Endodermal cell (in vitro differentiated cells): ENCODE results near the gene C11orf24. TPM values are rescaled to one million over a fixed set of nuclear protein-coding genes. Genes with fewer than 3 reads are reported as not detected.

Experiments used
- DNase-seq: peaks from one replicate; pipeline ENCODE4 v3.0.0-alpha.2; 2017
- H3K27ac ChIP-seq: 2 replicates; pipeline ENCODE4 v1.5.1; 2013; ENCODE audit warnings: mild to moderate bottlenecking, low read depth, low read length, moderate library complexity
- H3K27me3 ChIP-seq: 2 replicates; pipeline ENCODE4 v1.6.1; 2013; ENCODE audit warnings: mild to moderate bottlenecking, low read length, moderate library complexity; ENCODE audit not compliant: insufficient read depth, control insufficient read depth, poor library complexity, severe bottlenecking
- H3K36me3 ChIP-seq: 2 replicates; pipeline ENCODE4 v1.7.0; 2013; ENCODE audit warnings: mild to moderate bottlenecking, low read length, moderate library complexity; ENCODE audit not compliant: control insufficient read depth, insufficient read depth
- H3K4me1 ChIP-seq: one replicate; pipeline ENCODE4 v1.7.0; 2013; ENCODE audit warnings: low read length; ENCODE audit not compliant: control insufficient read depth, insufficient read depth
- H3K4me3 ChIP-seq: 2 replicates; pipeline ENCODE4 v1.5.1; 2013; ENCODE audit warnings: mild to moderate bottlenecking, low read length, moderate library complexity
- H3K9ac ChIP-seq: 2 replicates; pipeline ENCODE4 v1.6.1; 2013; ENCODE audit warnings: mild to moderate bottlenecking, low read length, moderate library complexity; ENCODE audit not compliant: poor library complexity, severe bottlenecking; ENCODE audit errors: extremely low read depth
- H3K9me3 ChIP-seq: 2 replicates; pipeline ENCODE4 v1.6.1; 2013; ENCODE audit warnings: mild to moderate bottlenecking, low read length, moderate library complexity; ENCODE audit not compliant: control insufficient read depth
- H3K27ac Mint-ChIP-seq: 2 replicates; pipeline ENCODE4 v1.8.0; 2020; ENCODE audit warnings: mixed read lengths
- H3K27me3 Mint-ChIP-seq: 2 replicates; pipeline ENCODE4 v1.8.0; 2021; ENCODE audit warnings: mild to moderate bottlenecking, mixed read lengths; ENCODE audit not compliant: insufficient read depth
- H3K36me3 Mint-ChIP-seq: 2 replicates; pipeline ENCODE4 v1.8.0; 2020; ENCODE audit warnings: low read depth, mixed read lengths
- H3K4me1 Mint-ChIP-seq: 2 replicates; pipeline ENCODE4 v1.8.0; 2020; ENCODE audit warnings: mixed read lengths
- H3K4me3 Mint-ChIP-seq: 2 replicates; pipeline ENCODE4 v1.8.0; 2020; ENCODE audit warnings: mild to moderate bottlenecking, moderate library complexity, mixed read lengths
- H3K9me3 Mint-ChIP-seq: 2 replicates; pipeline ENCODE4 v1.8.0; 2020; ENCODE audit warnings: mild to moderate bottlenecking, mixed read lengths
- WGBS, 2 experiments: methylation state at CpG; one replicate each; pipeline versions ENCODE4 v1.1.5 to v1.1.7; 2013; ENCODE audit warnings: missing lambda C conversion rate in 2 of 2, mixed read lengths in 1 of 2; ENCODE audit not compliant: insufficient coverage in 1 of 2, insufficient read length in 1 of 2; 5-methylcytosine and 5-hydroxymethylcytosine counted together
- total RNA-seq, 2 donors: library from RNA; stranded (reverse); fragmentation: NEBNext Ultra II Directional in 1 of 2; extraction: Animal tissue kit (Norgen Biotek cat#: 25700) in 1 of 2; gene quantifications; 2 replicates in 1 of 2; 3 replicates in 1 of 2; pipeline ENCODE4 v1.2.1, GENCODE V29; 2021
- TF ChIP-seq, protein P1 (sequence below): fragments of 200-600 bp; sonication (generic); conservative IDR thresholded peaks from 2 replicates; pipeline ENCODE4 v1.5.0; 2021; ENCODE audit warnings: antibody characterized with exemption, mild to moderate bottlenecking

C11orf24 gene
- total RNA-seq, 2 donors from 2014 or later, result 38.4 to 39.4 TPM

DNA sequence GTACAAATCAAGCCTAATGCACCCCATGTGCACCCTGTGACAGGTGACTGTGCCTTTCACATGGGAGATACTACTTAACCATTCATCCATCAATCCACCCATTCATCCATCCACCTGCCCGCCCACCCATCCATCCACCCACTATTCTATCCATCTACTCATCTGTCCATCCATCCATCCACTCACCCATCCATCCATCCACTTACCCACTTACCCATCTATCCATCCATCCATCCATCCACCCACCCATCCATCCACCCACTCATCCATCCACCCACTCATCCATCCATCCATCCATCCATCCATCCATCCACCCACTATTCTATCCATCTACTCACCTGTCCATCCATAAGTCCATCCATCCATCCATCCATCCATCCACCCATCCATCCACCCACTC lies 7.5 kb downstream of the C11orf24 start:
- TF ChIP-seq, protein P1, sequence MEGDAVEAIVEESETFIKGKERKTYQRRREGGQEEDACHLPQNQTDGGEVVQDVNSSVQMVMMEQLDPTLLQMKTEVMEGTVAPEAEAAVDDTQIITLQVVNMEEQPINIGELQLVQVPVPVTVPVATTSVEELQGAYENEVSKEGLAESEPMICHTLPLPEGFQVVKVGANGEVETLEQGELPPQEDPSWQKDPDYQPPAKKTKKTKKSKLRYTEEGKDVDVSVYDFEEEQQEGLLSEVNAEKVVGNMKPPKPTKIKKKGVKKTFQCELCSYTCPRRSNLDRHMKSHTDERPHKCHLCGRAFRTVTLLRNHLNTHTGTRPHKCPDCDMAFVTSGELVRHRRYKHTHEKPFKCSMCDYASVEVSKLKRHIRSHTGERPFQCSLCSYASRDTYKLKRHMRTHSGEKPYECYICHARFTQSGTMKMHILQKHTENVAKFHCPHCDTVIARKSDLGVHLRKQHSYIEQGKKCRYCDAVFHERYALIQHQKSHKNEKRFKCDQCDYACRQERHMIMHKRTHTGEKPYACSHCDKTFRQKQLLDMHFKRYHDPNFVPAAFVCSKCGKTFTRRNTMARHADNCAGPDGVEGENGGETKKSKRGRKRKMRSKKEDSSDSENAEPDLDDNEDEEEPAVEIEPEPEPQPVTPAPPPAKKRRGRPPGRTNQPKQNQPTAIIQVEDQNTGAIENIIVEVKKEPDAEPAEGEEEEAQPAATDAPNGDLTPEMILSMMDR, result no peak
- Histone ChIP-seq H3K27me3 (no peaks in the 10 kb centered on the region), H3K36me3 (peaks cover 57% of the 10 kb centered on the region), H3K4me1 (no peaks in the 10 kb centered on the region), H3K9ac (no peak overlapping the region), H3K9me3 (no peaks in the 10 kb centered on the region), H3K27ac (no peak overlapping the region), H3K4me3 (no peak overlapping the region)
- Mint-ChIP-seq H3K27ac (no peak overlapping the region), H3K9me3 (no peaks in the 10 kb centered on the region), H3K27me3 (no peaks in the 10 kb centered on the region), H3K4me1 (peaks cover 3% of the 10 kb centered on the region), H3K36me3 (peaks cover 58% of the 10 kb centered on the region), H3K4me3 (no peak overlapping the region)
- 100% methylated on average over 1 of the region's 1 CpG for WGBS, 2 experiments
- no peak for DNase-seq

DNA sequence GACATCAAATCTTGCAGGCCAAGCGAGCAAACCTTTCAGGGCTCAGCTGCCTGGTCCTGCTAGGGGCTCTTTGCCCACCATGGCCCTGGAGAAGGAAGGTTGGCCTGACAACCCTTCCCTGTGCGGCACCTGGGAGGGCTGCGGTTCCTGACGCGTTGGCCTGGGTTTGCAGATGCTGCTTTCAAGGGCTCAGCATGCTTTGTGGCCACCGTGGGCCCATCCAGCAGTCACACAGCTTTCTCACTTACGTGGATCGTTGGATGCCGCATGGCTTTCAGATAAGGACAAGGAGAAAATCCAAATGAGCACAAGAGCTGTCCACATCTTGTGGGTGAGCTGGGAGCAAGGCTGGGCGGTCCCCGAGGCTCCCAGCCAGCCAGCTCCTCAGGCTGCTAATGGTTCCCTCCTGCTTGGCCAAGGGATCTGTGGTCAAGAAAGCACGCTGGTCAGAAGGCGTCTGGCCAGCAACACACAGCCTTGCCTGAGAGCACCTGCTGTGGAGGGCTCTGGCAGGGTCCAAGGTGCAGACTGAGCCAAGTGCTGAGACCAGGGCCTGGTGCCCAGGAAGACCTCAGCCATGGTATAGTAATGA lies 8.2 kb downstream of the C11orf24 start:
- H3K9ac ChIP-seq, result no peak overlapping the region
- Mint-ChIP-seq H3K4me1 (no peaks in the 10 kb centered on the region), H3K4me3 (no peak overlapping the region), H3K36me3 (peaks cover 58% of the 10 kb centered on the region), H3K27ac (no peak overlapping the region), H3K27me3 (no peaks in the 10 kb centered on the region), H3K9me3 (no peaks in the 10 kb centered on the region)
- no peak overlapping the region for H3K4me3 ChIP-seq
- TF ChIP-seq, protein P1, result no peak
- no peaks in the 10 kb centered on the region for H3K27me3 ChIP-seq
- no peak overlapping the region for H3K27ac ChIP-seq
- no peaks in the 10 kb centered on the region for H3K9me3 ChIP-seq
- DNase-seq, result no peak
- peaks cover 57% of the 10 kb centered on the region for H3K36me3 ChIP-seq
- H3K4me1 ChIP-seq, result no peaks in the 10 kb centered on the region
- WGBS, 2 experiments, result 95 to 98% methylated on average over 11 to 13 of the region's 13 CpGs

GRCh38 chr11:68262544-68262827 lies 9.3 kb downstream of the C11orf24 start:
- Histone ChIP-seq H3K4me1 (no peaks in the 10 kb centered on the region), H3K27me3 (no peaks in the 10 kb centered on the region), H3K4me3 (no peak overlapping the region), H3K27ac (no peak overlapping the region), H3K9me3 (no peaks in the 10 kb centered on the region), H3K36me3 (peaks cover 50% of the 10 kb centered on the region), H3K9ac (no peak overlapping the region)
- no peak for DNase-seq
- WGBS, 2 experiments, result 96 to 98% methylated on average over 6 to 8 of the region's 8 CpGs
- peaks cover 4% of the 10 kb centered on the region for H3K27me3 Mint-ChIP-seq
- H3K4me1 Mint-ChIP-seq, result no peaks in the 10 kb centered on the region
- H3K36me3 Mint-ChIP-seq, result peaks cover 53% of the 10 kb centered on the region
- no peaks in the 10 kb centered on the region for H3K9me3 Mint-ChIP-seq
- H3K4me3 Mint-ChIP-seq, result no peak overlapping the region
- H3K27ac Mint-ChIP-seq, result no peak overlapping the region
- TF ChIP-seq, protein P1, result no peak
